GM12878 (cell line): ENCODE data around the gene ENOX1. TPM values are rescaled to one million over a fixed set of nuclear protein-coding genes. Genes with fewer than 3 reads are reported as not detected.

ENCODE experiments used
- ATAC-seq: fragments of 200-7000 bp; cut with Tn5 transposase; 3 replicates; pipeline ENCODE4 v1.9.1; 2020; ENCODE audit warnings: mild to moderate bottlenecking, moderate library complexity
- BruUV-seq: library from RNA; stranded (reverse); fragments of 400-500 nt; replicated peaks from 2 replicates; lab custom pipeline; 2021; lab: Mats Ljungman, UMichigan
- CTCF ChIA-PET: fragments of 300-600 bp; sonication (Branson Sonifier 250); formaldehyde crosslinking; extraction: SDS; loops from one replicate; lab custom pipeline; 2021; ENCODE audit warnings: inconsistent platforms; lab: Yijun Ruan, JAX
- POLR2A ChIA-PET: fragments of 350-600 bp; formaldehyde crosslinking; extraction: SDS; loops from one replicate; lab custom pipeline; 2021; ENCODE audit warnings: inconsistent platforms; lab: Charles Lee
- RAD21 ChIA-PET: fragments of 300-600 bp; sonication (Branson Sonifier 250); formaldehyde crosslinking; loops from one replicate; lab custom pipeline; 2023; ENCODE audit warnings: antibody characterized with exemption; ENCODE audit not compliant: unreplicated experiment; lab: Charles Lee
- SMC1A ChIA-PET: fragments of 300-600 bp; sonication (Branson Sonifier 250); formaldehyde crosslinking; loops from one replicate; lab custom pipeline; 2023; ENCODE audit not compliant: unreplicated experiment, uncharacterized antibody; lab: Charles Lee
- DNase-seq: peaks from one replicate; pipeline ENCODE4 v3.0.0-alpha.2; 2011; ENCODE audit warnings: low read depth, low spot score
- FAIRE-seq: peaks from 3 replicates; lab custom pipeline; 2011; peaks lifted over from hg19 to GRCh38; lab: Jason Lieb, UNC
- H2AFZ ChIP-seq: 2 replicates; pipeline ENCODE4 v1.6.0; 2011; ENCODE audit warnings: low read depth, low read length, control low read depth; ENCODE audit not compliant: control insufficient read depth
- H3K27ac ChIP-seq: 2 replicates; pipeline ENCODE4 v1.5.1; 2011; ENCODE audit warnings: control low read depth; ENCODE audit not compliant: control insufficient read depth, insufficient read depth
- H3K27me3 ChIP-seq, 2 experiments: replicated peaks in 1 of 2; 2 replicates each; pipeline versions ENCODE4 v1.6.0 to v1.6.1; 2011; ENCODE audit warnings: low read length in 1 of 2; ENCODE audit not compliant: control insufficient read depth in 2 of 2, insufficient read depth in 2 of 2
- H3K36me3 ChIP-seq, 2 experiments: 2 replicates each; pipeline ENCODE4 v1.5.1; 2011; ENCODE audit warnings: low read length in 1 of 2; ENCODE audit not compliant: control insufficient read depth in 2 of 2, insufficient read depth in 2 of 2
- H3K4me1 ChIP-seq: 2 replicates; pipeline ENCODE4 v1.6.1; 2011; ENCODE audit warnings: mild to moderate bottlenecking, low read length, moderate library complexity, mixed read lengths; ENCODE audit not compliant: control insufficient read depth, insufficient read depth
- H3K4me2 ChIP-seq: 2 replicates; pipeline ENCODE4 v1.6.0; 2011; ENCODE audit warnings: control low read depth; ENCODE audit not compliant: control insufficient read depth, insufficient read depth
- H3K4me3 ChIP-seq: fragments of 200-600 bp; sonication (generic); 2 replicates; pipeline ENCODE4 v1.5.1; 2016
- H3K79me2 ChIP-seq: 2 replicates; pipeline ENCODE4 v1.6.0; 2011; ENCODE audit warnings: low read length; ENCODE audit not compliant: control insufficient read depth, insufficient read depth
- H3K9ac ChIP-seq: 2 replicates; pipeline ENCODE4 v1.8.0; 2011; ENCODE audit warnings: low read length, control low read depth, mixed read lengths; ENCODE audit not compliant: control insufficient read depth, insufficient read depth
- H3K9me3 ChIP-seq: replicated peaks from 3 replicates; pipeline ENCODE4 v1.5.1; 2011; ENCODE audit warnings: mild to moderate bottlenecking, low read length; ENCODE audit not compliant: control insufficient read depth, insufficient read depth
- H4K20me1 ChIP-seq: 2 replicates; pipeline ENCODE4 v1.6.0; 2011; ENCODE audit not compliant: control insufficient read depth, insufficient read depth
- CBFB ChIP-seq: IDR thresholded peaks from 2 replicates; pipeline ENCODE4 v1.6.1; 2016; ENCODE audit warnings: antibody characterized with exemption, low read depth
- ETV6 ChIP-seq, 2 experiments: fragments of 450-650 bp in 1 of 2; IDR thresholded peaks in 1 of 2; conservative IDR thresholded peaks in 1 of 2; 2 replicates each; pipeline ENCODE4 v1.6.1; 2014; ENCODE audit warnings: antibody characterized with exemption in 1 of 2, borderline replicate concordance in 1 of 2, low read depth in 1 of 2, mild to moderate bottlenecking in 1 of 2, moderate library complexity in 1 of 2
- GABPA ChIP-seq: IDR thresholded peaks from 2 replicates; pipeline ENCODE4 v1.6.1; 2014; ENCODE audit warnings: antibody characterized with exemption, low read depth, mild to moderate bottlenecking, inconsistent platforms
- GATAD2B ChIP-seq: fragments of 450-650 bp; conservative IDR thresholded peaks from 2 replicates; pipeline ENCODE4 v1.6.1; 2017; ENCODE audit warnings: low read depth, mild to moderate bottlenecking, moderate library complexity
- IKZF1 ChIP-seq: fragments of 450-650 bp; conservative IDR thresholded peaks from 2 replicates; pipeline ENCODE4 v1.6.1; 2017; ENCODE audit warnings: antibody characterized with exemption, mild to moderate bottlenecking
- JUND ChIP-seq: IDR thresholded peaks from 2 replicates; pipeline ENCODE4 v1.6.1; 2012; ENCODE audit warnings: low read depth, mild to moderate bottlenecking, low read length, improper control_type of control experiment, moderate library complexity
- POLR2A ChIP-seq: IDR thresholded peaks from 2 replicates; pipeline ENCODE4 v1.6.1; 2011; ENCODE audit warnings: low read depth, mild to moderate bottlenecking, low read length
- POU2F2 ChIP-seq: IDR thresholded peaks from 3 replicates; pipeline ENCODE4 v1.6.1; 2011; ENCODE audit warnings: low read depth, mild to moderate bottlenecking, low read length, borderline replicate concordance
- SIN3A ChIP-seq: IDR thresholded peaks from 2 replicates; pipeline ENCODE4 v1.6.1; 2012; ENCODE audit warnings: low read depth, low read length, improper control_type of control experiment
- STAT3 ChIP-seq: IDR thresholded peaks from 2 replicates; pipeline ENCODE4 v1.6.1; 2011; ENCODE audit warnings: low read depth, low read length, improper control_type of control experiment
- TAF1 ChIP-seq: IDR thresholded peaks from 2 replicates; pipeline ENCODE4 v1.6.1; 2011; ENCODE audit warnings: mild to moderate bottlenecking, low read depth, low read length, borderline replicate concordance
- WGBS: methylation state at CpG from one replicate; pipeline ENCODE4 v1.1.6; 2016; ENCODE audit warnings: low lambda C conversion rate; ENCODE audit not compliant: insufficient replicate concordance, insufficient coverage; ENCODE audit errors: missing lambda C conversion rate; 5-methylcytosine and 5-hydroxymethylcytosine counted together
- in situ Hi-C: fragments of 300-500 bp; cut with MboI; formaldehyde crosslinking; loops from 9 replicates; pipeline ENCODE4 v1.14.3; 2018; ENCODE audit warnings: mixed read lengths
- intact Hi-C: fragments of 100-400 bp; cut with micrococcal nuclease; formaldehyde crosslinking; loops from one replicate; pipeline ENCODE4 v1.14.2; 2022; ENCODE audit not compliant: unreplicated experiment
- polyA plus RNA-seq, 11 experiments: library from polyadenylated mRNA; depleted of rRNA in 4 of 11; unstranded in 6 of 11; stranded (reverse) in 5 of 11; fragments of >200 nt; fragmentation: Nextera tagmentation in 4 of 11; fragmentation: Illumina TruSeq in 1 of 11; extraction: Ambion mirVana in 4 of 11; extraction: Trizol in 1 of 11; gene quantifications; 1 replicate in 1 of 11; 2 replicates in 10 of 11; pipeline versions ENCODE4 v1.2.1 to v1.2.3, GENCODE V29; 2011 to 2016; ENCODE audit warnings: inconsistent platforms in 2 of 11, missing spikeins in 2 of 11, low read depth in 1 of 11
- total RNA-seq, 4 experiments: library from RNA; depleted of rRNA in 3 of 4; stranded (reverse); fragments of >200 nt in 3 of 4; fragmentation: Illumina TruSeq in 1 of 4; extraction: Trizol in 1 of 4; gene quantifications; 2 replicates each; pipeline versions ENCODE4 v1.2.1 to v1.2.3, GENCODE V29; 2013 to 2021
- TF ChIP-seq, protein P1 (sequence below): fragments of 450-650 bp; IDR thresholded peaks from 2 replicates; pipeline ENCODE4 v1.6.1; 2014; ENCODE audit warnings: mild to moderate bottlenecking
- TF ChIP-seq, protein P2 (sequence below): IDR thresholded peaks from 2 replicates; pipeline ENCODE4 v1.6.1; 2012; ENCODE audit warnings: low read length, inconsistent platforms
- TF ChIP-seq, protein P3 (sequence below): IDR thresholded peaks from 2 replicates; pipeline ENCODE4 v1.6.1; 2012; ENCODE audit warnings: mild to moderate bottlenecking, low read depth, low read length
- TF ChIP-seq, protein P4 (sequence below): IDR thresholded peaks from 2 replicates; pipeline ENCODE4 v1.6.1; 2011; ENCODE audit warnings: mild to moderate bottlenecking, low read depth, low read length, moderate library complexity; ENCODE audit not compliant: insufficient replicate concordance

Gene ENOX1
- total and polyA plus RNA-seq, 10 of the 15 experiments (the other 5 are each of a cell fraction or from before 2014, with no cell fraction given) = 0.11 to 0.26 (median 0.15) TPM

DNA sequence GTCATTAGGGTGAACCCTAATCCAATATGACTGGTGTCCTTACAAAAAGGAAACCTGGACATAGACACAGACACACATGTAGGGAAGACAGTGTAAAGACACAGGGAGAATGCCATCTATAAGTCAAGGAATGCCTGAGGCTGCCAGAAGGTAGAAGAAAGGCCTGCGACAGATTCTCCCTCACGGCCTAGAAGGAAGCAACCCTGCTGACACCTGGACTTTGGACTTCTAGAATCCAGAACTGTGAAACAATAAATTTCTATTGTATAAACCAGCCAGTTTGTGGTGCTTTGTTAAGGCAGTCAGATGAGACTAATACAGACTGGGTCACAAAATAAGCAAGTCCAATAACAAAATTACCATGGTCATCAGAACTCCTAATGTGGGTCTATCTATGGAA, 120.4 kb downstream of the ENOX1 start (continued):
- TF ChIP-seq, protein P1, sequence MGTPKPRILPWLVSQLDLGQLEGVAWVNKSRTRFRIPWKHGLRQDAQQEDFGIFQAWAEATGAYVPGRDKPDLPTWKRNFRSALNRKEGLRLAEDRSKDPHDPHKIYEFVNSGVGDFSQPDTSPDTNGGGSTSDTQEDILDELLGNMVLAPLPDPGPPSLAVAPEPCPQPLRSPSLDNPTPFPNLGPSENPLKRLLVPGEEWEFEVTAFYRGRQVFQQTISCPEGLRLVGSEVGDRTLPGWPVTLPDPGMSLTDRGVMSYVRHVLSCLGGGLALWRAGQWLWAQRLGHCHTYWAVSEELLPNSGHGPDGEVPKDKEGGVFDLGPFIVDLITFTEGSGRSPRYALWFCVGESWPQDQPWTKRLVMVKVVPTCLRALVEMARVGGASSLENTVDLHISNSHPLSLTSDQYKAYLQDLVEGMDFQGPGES = no peak
- TF ChIP-seq STAT3 = no peak
- TF ChIP-seq SIN3A = no peak
- no peak for TF ChIP-seq CBFB
- no peak for TF ChIP-seq POU2F2

DNA sequence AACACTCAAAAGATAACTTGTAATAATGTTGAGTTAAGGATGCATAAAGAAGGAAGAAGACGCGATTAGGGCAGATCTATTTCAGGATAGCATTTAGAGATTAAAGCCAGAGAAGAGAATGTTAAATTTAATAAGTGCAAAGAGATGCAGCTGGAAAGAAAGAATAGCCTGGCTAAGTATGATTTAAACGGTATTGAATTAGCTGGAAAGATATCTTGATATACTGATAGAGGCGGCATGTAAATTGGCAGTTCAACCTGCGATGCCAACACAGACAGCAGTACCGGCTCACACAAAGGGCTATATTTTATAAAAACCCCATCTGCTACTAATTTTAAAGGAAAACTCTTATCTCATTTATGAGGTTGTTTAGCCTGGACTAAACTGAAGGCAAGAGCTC, 121.4 kb downstream of the ENOX1 start:
- H2AFZ ChIP-seq = no peak overlapping the region
- DNase-seq (no peak), FAIRE-seq (no peak), ATAC-seq (no peak)
- ChIA-PET CTCF (no interaction called here), SMC1A (interaction anchor here (1.1 kb wide), 1 partner anchor 19 kb away, joined by 4 read pairs; no protein-coding TSS in a partner anchor), RAD21 (no interaction called here), POLR2A (no interaction called here)
- no peaks in the 10 kb centered on the region for H3K9me3 ChIP-seq
- H3K79me2 ChIP-seq = no peaks in the 10 kb centered on the region
- no peaks in the 10 kb centered on the region for H3K36me3 ChIP-seq
- in situ Hi-C loops = no loop called here
- H3K4me1 ChIP-seq = no peaks in the 10 kb centered on the region
- no peak overlapping the region for H3K4me2 ChIP-seq
- H3K27me3 ChIP-seq = no peaks in the 10 kb centered on the region
- 96% methylated on average over 6 of the region's 6 CpGs for WGBS
- H3K27ac ChIP-seq = no peak overlapping the region
- no TSS peak for BruUV-seq
- H4K20me1 ChIP-seq = no peaks in the 10 kb centered on the region
- intact Hi-C loops = no loop called here
- no peak overlapping the region for H3K4me3 ChIP-seq
- H3K9ac ChIP-seq = no peak overlapping the region
- TF ChIP-seq JUND (no peak), ETV6 (conservative IDR thresholded peaks at IDR 0.05 in 1 of 2, IDR thresholded peaks at IDR 0.05 in 1 of 2; ENCODE audit: borderline replicate concordance in 1 of 2, low read depth in 1 of 2) (no peak), TAF1 (no peak), POLR2A (no peak), GABPA (no peak), IKZF1 (no peak), GATAD2B (no peak)
- TF ChIP-seq, protein P2, sequence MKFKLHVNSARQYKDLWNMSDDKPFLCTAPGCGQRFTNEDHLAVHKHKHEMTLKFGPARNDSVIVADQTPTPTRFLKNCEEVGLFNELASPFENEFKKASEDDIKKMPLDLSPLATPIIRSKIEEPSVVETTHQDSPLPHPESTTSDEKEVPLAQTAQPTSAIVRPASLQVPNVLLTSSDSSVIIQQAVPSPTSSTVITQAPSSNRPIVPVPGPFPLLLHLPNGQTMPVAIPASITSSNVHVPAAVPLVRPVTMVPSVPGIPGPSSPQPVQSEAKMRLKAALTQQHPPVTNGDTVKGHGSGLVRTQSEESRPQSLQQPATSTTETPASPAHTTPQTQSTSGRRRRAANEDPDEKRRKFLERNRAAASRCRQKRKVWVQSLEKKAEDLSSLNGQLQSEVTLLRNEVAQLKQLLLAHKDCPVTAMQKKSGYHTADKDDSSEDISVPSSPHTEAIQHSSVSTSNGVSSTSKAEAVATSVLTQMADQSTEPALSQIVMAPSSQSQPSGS = no peak
- TF ChIP-seq, protein P3, sequence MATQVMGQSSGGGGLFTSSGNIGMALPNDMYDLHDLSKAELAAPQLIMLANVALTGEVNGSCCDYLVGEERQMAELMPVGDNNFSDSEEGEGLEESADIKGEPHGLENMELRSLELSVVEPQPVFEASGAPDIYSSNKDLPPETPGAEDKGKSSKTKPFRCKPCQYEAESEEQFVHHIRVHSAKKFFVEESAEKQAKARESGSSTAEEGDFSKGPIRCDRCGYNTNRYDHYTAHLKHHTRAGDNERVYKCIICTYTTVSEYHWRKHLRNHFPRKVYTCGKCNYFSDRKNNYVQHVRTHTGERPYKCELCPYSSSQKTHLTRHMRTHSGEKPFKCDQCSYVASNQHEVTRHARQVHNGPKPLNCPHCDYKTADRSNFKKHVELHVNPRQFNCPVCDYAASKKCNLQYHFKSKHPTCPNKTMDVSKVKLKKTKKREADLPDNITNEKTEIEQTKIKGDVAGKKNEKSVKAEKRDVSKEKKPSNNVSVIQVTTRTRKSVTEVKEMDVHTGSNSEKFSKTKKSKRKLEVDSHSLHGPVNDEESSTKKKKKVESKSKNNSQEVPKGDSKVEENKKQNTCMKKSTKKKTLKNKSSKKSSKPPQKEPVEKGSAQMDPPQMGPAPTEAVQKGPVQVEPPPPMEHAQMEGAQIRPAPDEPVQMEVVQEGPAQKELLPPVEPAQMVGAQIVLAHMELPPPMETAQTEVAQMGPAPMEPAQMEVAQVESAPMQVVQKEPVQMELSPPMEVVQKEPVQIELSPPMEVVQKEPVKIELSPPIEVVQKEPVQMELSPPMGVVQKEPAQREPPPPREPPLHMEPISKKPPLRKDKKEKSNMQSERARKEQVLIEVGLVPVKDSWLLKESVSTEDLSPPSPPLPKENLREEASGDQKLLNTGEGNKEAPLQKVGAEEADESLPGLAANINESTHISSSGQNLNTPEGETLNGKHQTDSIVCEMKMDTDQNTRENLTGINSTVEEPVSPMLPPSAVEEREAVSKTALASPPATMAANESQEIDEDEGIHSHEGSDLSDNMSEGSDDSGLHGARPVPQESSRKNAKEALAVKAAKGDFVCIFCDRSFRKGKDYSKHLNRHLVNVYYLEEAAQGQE = no peak
- TF ChIP-seq, protein P1 = no peak
- TF ChIP-seq, protein P4, sequence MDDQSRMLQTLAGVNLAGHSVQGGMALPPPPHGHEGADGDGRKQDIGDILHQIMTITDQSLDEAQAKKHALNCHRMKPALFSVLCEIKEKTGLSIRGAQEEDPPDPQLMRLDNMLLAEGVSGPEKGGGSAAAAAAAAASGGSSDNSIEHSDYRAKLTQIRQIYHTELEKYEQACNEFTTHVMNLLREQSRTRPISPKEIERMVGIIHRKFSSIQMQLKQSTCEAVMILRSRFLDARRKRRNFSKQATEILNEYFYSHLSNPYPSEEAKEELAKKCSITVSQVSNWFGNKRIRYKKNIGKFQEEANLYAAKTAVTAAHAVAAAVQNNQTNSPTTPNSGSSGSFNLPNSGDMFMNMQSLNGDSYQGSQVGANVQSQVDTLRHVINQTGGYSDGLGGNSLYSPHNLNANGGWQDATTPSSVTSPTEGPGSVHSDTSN = no peak
